ENCODE data around the gene RHOBTB3.

The RHOBTB3 gene

GRCh38 chr5:95746194-95746593 lies 15.1 kb downstream of the RHOBTB3 start:
- DNase-seq (ENCODE audit: low spot score in 2 of 2) (no peak), ATAC-seq (replicated peaks; ENCODE audit: extremely low read depth, poor library complexity, severe bottlenecking) (no peak)
- Mint-ChIP-seq H3K4me3 (no peak overlapping the region), H3K27ac (ENCODE audit: low read depth) (no peak overlapping the region), H3K27me3 (no peaks in the 10 kb centered on the region), H3K36me3 (ENCODE audit: insufficient read depth) (no peaks in the 10 kb centered on the region), H3K9me3 (no peaks in the 10 kb centered on the region), H3K4me1 (no peaks in the 10 kb centered on the region)

- no peaks in the 10 kb centered on the region for H3K4me1 Mint-ChIP-seq
- H3K4me3 Mint-ChIP-seq, result no peak overlapping the region
- no peaks in the 10 kb centered on the region for H3K27me3 Mint-ChIP-seq
- H3K27ac Mint-ChIP-seq (ENCODE audit: low read depth), result no peak overlapping the region
- H3K36me3 Mint-ChIP-seq (ENCODE audit: insufficient read depth), result no peaks in the 10 kb centered on the region
- ATAC-seq (replicated peaks; ENCODE audit: extremely low read depth, poor library complexity, severe bottlenecking) (no peak), DNase-seq (ENCODE audit: low spot score in 2 of 2) (no peak)
- H3K9me3 Mint-ChIP-seq, result no peaks in the 10 kb centered on the region
These were observed 15.9 kb downstream of the RHOBTB3 start for GRCh38 chr5:95746722-95747679.

GRCh38 chr5:95748133-95748532 lies 17.0 kb downstream of the RHOBTB3 start:
- Mint-ChIP-seq H3K4me3 (no peak overlapping the region), H3K4me1 (no peaks in the 10 kb centered on the region), H3K9me3 (no peaks in the 10 kb centered on the region), H3K27me3 (no peaks in the 10 kb centered on the region), H3K27ac (ENCODE audit: low read depth) (no peak overlapping the region), H3K36me3 (ENCODE audit: insufficient read depth) (no peaks in the 10 kb centered on the region)
- DNase-seq (ENCODE audit: low spot score in 2 of 2) (no peak), ATAC-seq (replicated peaks; ENCODE audit: extremely low read depth, poor library complexity, severe bottlenecking) (no peak)

GRCh38 chr5:95754545-95754944 lies 23.4 kb downstream of the RHOBTB3 start:
- no peak overlapping the region for H3K4me3 Mint-ChIP-seq
- no peaks in the 10 kb centered on the region for H3K36me3 Mint-ChIP-seq (ENCODE audit: insufficient read depth)
- peak overlapping the region; percentile 23 for H3K27ac Mint-ChIP-seq (ENCODE audit: low read depth)
- H3K27me3 Mint-ChIP-seq, result no peaks in the 10 kb centered on the region
- H3K9me3 Mint-ChIP-seq, result no peaks in the 10 kb centered on the region
- DNase-seq (ENCODE audit: low spot score in 2 of 2) (no peak), ATAC-seq (replicated peaks; ENCODE audit: extremely low read depth, poor library complexity, severe bottlenecking) (no peak)
- peaks cover 16% of the 10 kb centered on the region for H3K4me1 Mint-ChIP-seq

GRCh38 chr5:95759005-95759404 lies 27.9 kb downstream of the RHOBTB3 start:
- H3K4me3 Mint-ChIP-seq, result no peak overlapping the region
- DNase-seq (ENCODE audit: low spot score in 2 of 2) (no peak), ATAC-seq (replicated peaks; ENCODE audit: extremely low read depth, poor library complexity, severe bottlenecking) (no peak)
- no peaks in the 10 kb centered on the region for H3K27me3 Mint-ChIP-seq
- peaks cover 38% of the 10 kb centered on the region for H3K4me1 Mint-ChIP-seq
- H3K27ac Mint-ChIP-seq (ENCODE audit: low read depth), result peak overlapping the region; percentile 29
- no peaks in the 10 kb centered on the region for H3K36me3 Mint-ChIP-seq (ENCODE audit: insufficient read depth)
- H3K9me3 Mint-ChIP-seq, result no peaks in the 10 kb centered on the region

- DNase-seq (ENCODE audit: low spot score in 2 of 2) (no peak), ATAC-seq (replicated peaks; ENCODE audit: extremely low read depth, poor library complexity, severe bottlenecking) (peak; percentile 33)
- Mint-ChIP-seq H3K36me3 (ENCODE audit: insufficient read depth) (no peaks in the 10 kb centered on the region), H3K4me3 (no peak overlapping the region), H3K27ac (ENCODE audit: low read depth) (peak overlapping the region; percentile 86), H3K9me3 (no peaks in the 10 kb centered on the region), H3K27me3 (no peaks in the 10 kb centered on the region), H3K4me1 (peaks cover 38% of the 10 kb centered on the region)
These were observed 28.5 kb downstream of the RHOBTB3 start for GRCh38 chr5:95759634-95760033.

GRCh38 chr5:95760273-95761191 lies 29.4 kb downstream of the RHOBTB3 start:
- Mint-ChIP-seq H3K27me3 (no peaks in the 10 kb centered on the region), H3K9me3 (no peaks in the 10 kb centered on the region)
- DNase-seq (ENCODE audit: low spot score in 2 of 2), result no peak

GRCh38 chr5:95761771-95762651 lies 30.9 kb downstream of the RHOBTB3 start:
- Mint-ChIP-seq H3K36me3 (ENCODE audit: insufficient read depth) (no peaks in the 10 kb centered on the region), H3K27me3 (no peaks in the 10 kb centered on the region), H3K9me3 (no peaks in the 10 kb centered on the region), H3K27ac (ENCODE audit: low read depth) (peak overlapping the region; percentile 86), H3K4me3 (no peak overlapping the region), H3K4me1 (peaks cover 38% of the 10 kb centered on the region)
- DNase-seq (ENCODE audit: low spot score in 2 of 2) (no peak), ATAC-seq (replicated peaks; ENCODE audit: extremely low read depth, poor library complexity, severe bottlenecking) (no peak)

More at GRCh38 chr5:95760273-95761191, 29.4 kb downstream of the RHOBTB3 start:
- H3K4me3 Mint-ChIP-seq, result peak overlapping the region; percentile 80
- H3K27ac Mint-ChIP-seq (ENCODE audit: low read depth), result peak overlapping the region; percentile 86
- H3K4me1 Mint-ChIP-seq, result peaks cover 38% of the 10 kb centered on the region
- ATAC-seq (replicated peaks; ENCODE audit: extremely low read depth, poor library complexity, severe bottlenecking), result peak; percentile 81
- no peaks in the 10 kb centered on the region for H3K36me3 Mint-ChIP-seq (ENCODE audit: insufficient read depth)

GRCh38 chr5:95762652-95763041 lies 31.5 kb downstream of the RHOBTB3 start:
- H3K4me3 Mint-ChIP-seq, result no peak overlapping the region
- no peaks in the 10 kb centered on the region for H3K36me3 Mint-ChIP-seq (ENCODE audit: insufficient read depth)
- DNase-seq (ENCODE audit: low spot score in 2 of 2) (no peak), ATAC-seq (replicated peaks; ENCODE audit: extremely low read depth, poor library complexity, severe bottlenecking) (no peak)
- peaks cover 38% of the 10 kb centered on the region for H3K4me1 Mint-ChIP-seq
- H3K9me3 Mint-ChIP-seq, result no peaks in the 10 kb centered on the region
- H3K27ac Mint-ChIP-seq (ENCODE audit: low read depth), result no peak overlapping the region
- no peaks in the 10 kb centered on the region for H3K27me3 Mint-ChIP-seq

- ATAC-seq (replicated peaks; ENCODE audit: extremely low read depth, poor library complexity, severe bottlenecking), result no peak
- Mint-ChIP-seq H3K27ac (ENCODE audit: low read depth) (no peak overlapping the region), H3K36me3 (ENCODE audit: insufficient read depth) (no peaks in the 10 kb centered on the region)
These were observed 32.8 kb downstream of the RHOBTB3 start for GRCh38 chr5:95763941-95764340.

GRCh38 chr5:95768731-95769130 lies 37.6 kb downstream of the RHOBTB3 start:
- Mint-ChIP-seq H3K4me3 (no peak overlapping the region), H3K9me3 (no peaks in the 10 kb centered on the region), H3K27me3 (no peaks in the 10 kb centered on the region), H3K36me3 (ENCODE audit: insufficient read depth) (no peaks in the 10 kb centered on the region), H3K4me1 (peaks cover 5% of the 10 kb centered on the region), H3K27ac (ENCODE audit: low read depth) (no peak overlapping the region)
- DNase-seq (ENCODE audit: low spot score in 2 of 2), result no peak
- no peak for ATAC-seq (replicated peaks; ENCODE audit: extremely low read depth, poor library complexity, severe bottlenecking)

More at GRCh38 chr5:95763941-95764340, 32.8 kb downstream of the RHOBTB3 start:
- Mint-ChIP-seq H3K4me3 (no peak overlapping the region), H3K9me3 (no peaks in the 10 kb centered on the region), H3K4me1 (peaks cover 28% of the 10 kb centered on the region), H3K27me3 (no peaks in the 10 kb centered on the region)
- DNase-seq (ENCODE audit: low spot score in 2 of 2), result no peak

Data from central memory CD8-positive, alpha-beta T cell (primary cell).